ENCODE results near the gene TLE5.

DNA sequence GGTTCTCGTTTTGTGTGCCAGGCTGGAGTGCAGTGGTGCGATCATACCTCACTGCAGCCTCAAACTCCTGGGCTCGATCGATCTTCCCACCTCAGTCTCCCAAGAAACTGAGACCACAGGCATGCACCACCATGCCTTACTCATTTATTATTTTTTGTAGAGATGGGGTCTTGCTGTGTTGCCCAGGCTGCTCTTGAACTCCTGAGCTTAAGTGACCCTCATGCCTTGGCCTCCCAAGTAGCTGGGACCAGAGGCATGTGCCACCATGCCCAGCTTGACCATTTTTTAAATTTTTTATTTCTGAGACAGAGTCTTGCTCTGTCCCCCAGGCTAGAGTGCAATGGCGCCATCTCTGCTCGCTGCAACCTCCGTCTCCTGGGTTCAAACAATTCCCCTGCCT lies 21.7 kb upstream of the TLE5 start:
- TF ChIP-seq POLR2A (IDR thresholded peaks at IDR 0.05) (no peak), POLR2AphosphoS5 (IDR thresholded peaks at IDR 0.05) (no peak)
- TF ChIP-seq, protein P1, sequence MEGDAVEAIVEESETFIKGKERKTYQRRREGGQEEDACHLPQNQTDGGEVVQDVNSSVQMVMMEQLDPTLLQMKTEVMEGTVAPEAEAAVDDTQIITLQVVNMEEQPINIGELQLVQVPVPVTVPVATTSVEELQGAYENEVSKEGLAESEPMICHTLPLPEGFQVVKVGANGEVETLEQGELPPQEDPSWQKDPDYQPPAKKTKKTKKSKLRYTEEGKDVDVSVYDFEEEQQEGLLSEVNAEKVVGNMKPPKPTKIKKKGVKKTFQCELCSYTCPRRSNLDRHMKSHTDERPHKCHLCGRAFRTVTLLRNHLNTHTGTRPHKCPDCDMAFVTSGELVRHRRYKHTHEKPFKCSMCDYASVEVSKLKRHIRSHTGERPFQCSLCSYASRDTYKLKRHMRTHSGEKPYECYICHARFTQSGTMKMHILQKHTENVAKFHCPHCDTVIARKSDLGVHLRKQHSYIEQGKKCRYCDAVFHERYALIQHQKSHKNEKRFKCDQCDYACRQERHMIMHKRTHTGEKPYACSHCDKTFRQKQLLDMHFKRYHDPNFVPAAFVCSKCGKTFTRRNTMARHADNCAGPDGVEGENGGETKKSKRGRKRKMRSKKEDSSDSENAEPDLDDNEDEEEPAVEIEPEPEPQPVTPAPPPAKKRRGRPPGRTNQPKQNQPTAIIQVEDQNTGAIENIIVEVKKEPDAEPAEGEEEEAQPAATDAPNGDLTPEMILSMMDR (IDR thresholded peaks at IDR 0.05), result no peak

All from suprapubic skin (tissue), 4 donors.